NOMO-1 (cell line): ENCODE data around the gene HDAC4.

ENCODE experiments used
- DNase-seq, 2 experiments: peaks; one replicate each; lab custom pipeline; 2025; ENCODE audit not compliant: unreplicated experiment in 2 of 2; lab: John Stamatoyannopoulos, UW

Gene HDAC4

DNA sequence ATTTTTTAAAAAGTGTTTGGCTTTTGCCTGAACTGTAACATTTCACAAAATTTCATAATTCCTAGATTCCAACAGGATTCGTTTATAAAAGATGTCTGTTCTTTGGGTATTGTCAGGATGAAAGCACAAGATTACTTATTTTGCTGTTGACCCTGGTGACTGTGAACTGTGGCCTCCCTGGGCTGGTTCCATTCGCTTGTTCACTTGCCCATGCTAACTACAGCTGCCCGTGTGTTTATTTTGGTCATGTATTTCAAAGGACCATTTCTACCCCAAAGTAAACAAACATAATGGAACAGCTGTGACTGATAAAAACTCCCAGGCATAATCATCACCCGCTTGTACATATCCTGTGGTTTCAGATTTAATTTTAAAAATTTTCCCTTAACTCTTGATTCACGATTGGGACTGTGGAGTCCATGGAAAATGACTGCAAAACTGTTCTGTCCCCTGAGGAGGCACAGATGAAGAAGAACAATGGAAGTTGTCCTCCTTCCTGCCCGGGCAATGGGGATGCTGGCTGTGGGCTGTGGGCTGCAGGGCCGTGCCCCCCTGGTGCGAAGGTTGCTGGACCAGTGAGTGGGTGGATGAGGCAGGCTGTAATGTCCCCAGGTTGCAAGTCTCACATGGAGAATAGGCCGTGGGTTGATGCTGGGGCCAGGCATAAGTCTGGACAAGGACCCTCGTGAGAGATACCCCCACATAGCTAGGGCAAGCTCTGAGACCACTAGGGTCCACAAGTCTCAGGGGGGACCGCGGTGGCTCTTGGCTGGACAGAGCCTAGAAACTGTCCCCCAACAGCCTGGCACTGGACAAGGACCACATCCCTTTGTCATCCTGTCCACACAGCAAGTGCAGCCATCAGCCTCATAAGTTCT, 28.9 kb upstream of the HDAC4 start:
- DNase-seq = no peak

DNA sequence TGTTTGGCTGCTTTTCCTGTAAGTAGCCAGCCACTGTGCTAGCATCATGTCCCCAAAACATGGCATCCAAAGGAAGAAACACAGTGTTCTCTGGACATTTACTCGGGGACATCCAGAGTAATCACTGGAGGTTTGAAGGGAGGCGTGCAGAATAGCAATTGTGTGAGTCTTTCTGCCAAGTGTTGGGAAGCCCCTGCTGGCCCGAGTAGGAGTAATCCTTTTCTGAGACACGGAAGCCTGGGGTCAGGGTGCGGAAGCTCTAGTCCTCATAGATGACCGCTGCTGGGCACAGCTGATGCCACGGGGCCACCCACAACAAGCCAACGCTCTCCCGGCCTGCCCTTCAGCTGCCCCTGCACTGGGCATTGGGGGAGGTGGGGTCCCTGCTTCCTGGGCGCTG, 24.8 kb upstream of the HDAC4 start:
- DNase-seq = no peak

DNA sequence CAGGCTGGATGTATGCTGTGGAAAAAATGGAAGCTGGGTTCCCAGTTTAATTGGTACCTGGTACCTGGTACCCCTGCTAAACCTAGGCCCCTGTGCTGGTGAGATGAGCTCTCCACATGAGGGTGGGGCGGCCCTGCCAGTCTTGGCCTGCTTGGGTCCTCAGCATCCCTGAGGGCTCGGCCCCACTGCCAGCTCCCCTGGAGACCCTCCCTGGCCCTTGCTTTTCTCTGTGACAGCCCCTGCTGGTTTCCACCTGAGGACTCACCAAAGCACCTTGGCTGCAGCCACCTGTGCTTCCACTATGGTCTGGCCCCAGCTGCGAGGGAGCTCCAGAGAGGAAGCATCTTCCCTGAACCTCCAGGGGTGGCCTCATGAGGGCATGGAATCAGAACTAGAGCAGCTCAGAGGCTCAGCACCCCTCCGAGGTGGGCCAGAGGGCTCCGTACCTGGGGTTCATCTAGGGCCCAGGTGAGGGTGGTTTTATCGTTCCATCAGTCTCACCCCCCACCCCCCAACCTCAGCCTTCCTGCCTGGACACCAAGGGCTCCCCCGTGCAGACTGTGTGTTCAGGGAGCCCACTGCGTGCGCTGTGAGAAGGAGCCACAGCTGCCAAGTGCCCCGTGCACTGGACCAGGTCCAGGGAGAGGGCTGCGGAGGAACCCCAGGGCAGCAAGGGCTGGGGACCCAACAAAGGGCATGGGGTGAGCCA, 23.7 kb upstream of the HDAC4 start:
- no peak for DNase-seq

DNA sequence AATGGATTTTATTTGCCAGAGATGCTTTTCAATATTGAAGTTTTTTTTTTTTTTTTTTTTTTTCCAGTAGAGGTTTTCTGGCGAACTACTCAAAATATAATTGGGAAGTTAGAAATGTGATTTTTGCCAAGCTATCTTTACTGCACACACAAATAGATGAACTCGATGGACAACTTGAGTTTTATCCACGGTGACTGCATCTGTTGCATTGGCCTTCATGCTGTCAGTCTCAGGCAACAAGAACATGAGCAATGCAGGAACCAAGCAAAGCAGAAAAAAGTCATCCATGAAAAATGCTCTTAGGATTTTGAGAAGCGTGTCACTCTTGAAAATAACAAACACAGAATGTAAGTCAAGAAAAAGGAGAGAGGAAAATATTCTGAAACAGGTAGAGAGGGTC, 22.7 kb upstream of the HDAC4 start:
- DNase-seq = no peak

DNA sequence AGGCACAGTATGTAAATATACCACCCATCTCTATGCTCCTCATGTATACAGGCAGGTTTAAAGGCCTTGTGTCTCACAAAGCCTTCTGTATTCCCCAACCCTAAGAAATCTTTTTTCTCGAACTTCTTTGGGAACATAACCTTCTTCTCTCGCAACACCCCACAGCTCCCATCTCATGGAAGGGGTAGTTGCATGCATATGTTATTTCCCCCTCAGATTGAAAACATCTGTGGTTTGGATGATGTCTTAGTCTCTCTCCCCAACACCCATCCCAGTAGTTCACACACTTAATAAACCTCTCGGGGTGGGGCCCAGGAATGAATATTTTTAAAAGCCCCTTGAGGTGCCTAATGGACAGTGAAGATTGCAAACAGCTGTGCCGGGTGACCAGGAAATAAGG, 21.0 kb upstream of the HDAC4 start:
- no peak for DNase-seq

DNA sequence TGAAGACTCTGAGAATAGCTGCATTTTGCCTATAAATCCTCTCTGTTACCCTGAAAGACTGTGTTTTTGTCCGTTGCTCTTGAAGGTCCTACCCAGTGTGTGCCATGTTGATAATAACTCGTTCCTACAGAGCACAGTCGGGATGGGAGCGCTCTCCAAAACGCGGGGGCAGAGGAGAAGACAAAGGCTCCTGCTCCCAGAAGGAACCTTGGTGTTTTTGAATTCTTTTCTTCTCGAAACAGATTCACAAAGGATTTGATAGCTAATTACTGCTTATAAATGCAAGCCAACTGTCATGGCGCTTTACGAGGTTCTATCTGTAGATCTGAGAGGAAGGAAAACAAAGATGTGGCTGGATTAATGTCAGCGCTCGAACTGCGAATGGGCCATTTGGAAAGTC, 19.3 kb upstream of the HDAC4 start:
- no peak for DNase-seq

DNA sequence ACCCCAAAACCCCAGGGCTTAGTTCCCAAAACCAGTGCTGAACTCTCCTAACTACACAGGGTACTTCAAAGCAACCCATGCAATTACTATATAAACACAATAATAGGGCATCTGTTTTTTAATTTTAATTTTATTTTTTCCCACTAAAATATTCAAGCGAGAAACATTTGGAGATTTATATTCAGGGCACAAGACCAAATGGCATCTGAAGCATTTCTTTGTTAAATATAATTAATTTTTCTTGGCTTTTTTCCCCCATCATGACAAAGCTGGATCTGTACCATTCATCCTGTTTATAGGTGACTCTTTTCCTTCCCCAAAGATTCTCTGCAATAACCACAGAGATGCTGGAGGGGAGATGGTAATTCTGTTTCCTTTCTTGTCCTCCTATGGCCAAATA, 18.1 kb upstream of the HDAC4 start:
- DNase-seq = no peak

DNA sequence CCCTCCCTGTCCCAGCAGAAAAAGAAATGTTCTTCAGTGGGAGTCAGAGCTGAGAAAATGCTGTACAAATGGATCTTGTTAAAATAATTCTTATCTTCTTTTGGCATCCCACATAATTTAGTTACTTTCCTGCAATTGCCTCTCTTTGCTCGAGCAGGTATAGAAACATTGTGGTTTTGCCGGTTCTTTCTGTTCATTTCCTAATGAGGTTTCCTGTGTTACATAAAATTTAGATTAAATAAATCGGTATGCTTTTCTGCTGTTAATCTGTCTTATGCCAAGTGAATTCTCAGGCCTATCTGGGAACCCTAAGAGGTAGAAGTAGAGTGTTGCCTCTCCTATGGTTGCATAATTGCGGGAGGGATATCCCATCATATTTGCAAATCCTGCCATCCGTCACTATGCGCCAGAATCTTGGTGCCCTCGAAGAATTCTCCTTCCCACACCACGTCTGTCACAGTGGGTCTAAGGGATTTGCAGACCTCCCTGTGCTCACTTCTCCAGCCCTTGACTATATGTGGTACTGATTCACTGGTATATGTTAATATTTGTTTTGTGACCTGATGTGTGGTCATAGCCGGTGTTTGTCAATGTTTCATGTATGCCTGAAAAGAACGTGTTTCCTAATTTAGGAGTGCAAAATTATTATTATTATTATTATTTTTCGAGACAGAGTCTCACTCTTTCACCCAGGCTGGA, 12.2 kb upstream of the HDAC4 start:
- no peak for DNase-seq

DNA sequence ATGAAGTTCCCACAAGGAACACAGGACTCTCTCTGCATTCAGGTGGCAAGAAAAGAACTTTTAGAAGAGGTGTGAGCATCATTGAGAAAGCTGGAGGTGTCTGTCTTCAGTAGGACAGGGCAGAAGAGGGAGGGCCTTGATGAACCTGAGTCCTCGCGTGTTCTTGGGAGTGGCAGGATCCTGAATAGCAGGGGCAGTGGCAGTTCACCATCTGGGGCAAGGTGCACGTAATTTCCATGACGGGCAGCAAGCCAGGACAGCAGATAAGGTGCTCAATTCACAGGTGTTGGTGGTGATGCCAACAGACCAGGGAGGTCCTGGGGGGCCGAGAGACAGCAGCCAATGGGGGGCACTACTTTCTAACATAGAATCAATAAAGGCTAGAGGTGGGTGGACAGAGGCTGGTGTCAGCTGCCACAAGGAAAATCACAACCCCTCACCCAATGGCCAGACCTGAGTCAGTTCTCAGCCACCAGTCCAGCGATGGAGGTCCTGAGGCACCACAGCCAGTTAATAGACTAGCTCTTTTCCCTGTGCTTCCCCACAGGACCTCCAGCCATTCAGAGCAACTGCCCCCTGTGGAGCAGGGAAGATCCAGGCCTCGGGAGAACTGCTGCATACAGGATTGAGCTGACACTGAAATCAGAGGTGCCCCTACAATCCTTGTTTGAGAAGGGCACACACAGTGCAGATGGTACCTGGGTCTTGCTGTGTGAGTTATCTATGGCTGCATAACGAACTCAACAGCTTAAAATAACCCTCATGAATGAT, 10.9 kb upstream of the HDAC4 start:
- DNase-seq = no peak

DNA sequence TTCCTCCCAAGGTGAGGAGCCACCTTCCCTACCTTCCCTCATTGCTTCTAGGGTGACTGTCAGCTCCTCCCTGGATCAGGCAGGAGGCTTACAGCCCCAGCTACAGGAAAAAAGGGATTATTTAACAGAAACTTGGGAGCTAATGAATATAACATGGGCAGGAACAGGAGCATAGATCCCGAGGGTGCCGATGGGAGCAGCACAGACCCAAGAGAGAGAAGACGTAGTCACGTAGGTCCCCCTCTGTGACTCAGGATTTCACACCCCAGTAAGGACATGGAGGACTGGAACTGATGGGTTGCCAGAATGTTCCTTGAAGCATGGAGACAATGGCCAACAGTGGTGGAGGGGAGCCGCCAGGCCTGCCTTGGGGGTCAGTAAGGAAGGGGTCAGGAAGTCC, 10.3 kb upstream of the HDAC4 start:
- no peak for DNase-seq

DNA sequence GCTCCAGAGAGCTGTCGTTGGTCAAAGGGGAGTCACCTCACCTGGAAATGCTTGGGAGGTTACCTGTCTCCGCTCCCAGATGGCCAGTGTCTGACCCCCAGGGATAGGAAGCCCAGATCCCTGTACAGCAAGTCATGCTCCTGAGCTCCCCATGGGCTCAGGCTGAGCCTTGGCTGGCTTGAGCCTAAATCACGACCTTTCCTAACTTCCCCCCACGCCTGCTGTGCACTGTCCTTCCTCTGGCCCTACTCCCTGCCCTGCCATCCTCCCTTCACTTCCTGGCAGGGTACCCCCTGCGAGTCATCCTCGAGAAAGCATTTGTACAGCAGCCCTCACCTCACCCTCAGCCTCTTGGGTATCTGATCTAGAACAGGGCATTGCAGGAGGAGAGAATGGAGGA, 9.2 kb upstream of the HDAC4 start:
- DNase-seq = no peak

DNA sequence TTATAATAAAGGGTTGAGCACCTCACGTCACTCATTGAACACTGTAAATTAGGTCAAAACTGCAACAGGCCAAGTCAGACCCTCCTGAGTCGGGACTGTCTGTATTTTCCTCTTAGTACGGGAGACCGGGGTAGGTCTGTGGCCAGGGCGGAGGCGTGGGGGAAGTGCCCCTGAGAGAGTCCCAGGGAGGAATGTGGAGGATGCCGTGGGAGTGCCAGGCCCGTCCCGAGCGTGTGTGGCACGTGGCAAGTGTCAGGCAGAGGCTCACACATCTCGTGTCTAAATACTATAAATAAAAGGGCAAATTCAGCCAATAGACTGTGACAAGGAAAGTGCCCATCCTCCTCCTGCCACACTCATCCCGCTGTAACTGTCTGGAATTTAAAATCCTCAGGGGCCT, 6.3 kb upstream of the HDAC4 start:
- DNase-seq = no peak

DNA sequence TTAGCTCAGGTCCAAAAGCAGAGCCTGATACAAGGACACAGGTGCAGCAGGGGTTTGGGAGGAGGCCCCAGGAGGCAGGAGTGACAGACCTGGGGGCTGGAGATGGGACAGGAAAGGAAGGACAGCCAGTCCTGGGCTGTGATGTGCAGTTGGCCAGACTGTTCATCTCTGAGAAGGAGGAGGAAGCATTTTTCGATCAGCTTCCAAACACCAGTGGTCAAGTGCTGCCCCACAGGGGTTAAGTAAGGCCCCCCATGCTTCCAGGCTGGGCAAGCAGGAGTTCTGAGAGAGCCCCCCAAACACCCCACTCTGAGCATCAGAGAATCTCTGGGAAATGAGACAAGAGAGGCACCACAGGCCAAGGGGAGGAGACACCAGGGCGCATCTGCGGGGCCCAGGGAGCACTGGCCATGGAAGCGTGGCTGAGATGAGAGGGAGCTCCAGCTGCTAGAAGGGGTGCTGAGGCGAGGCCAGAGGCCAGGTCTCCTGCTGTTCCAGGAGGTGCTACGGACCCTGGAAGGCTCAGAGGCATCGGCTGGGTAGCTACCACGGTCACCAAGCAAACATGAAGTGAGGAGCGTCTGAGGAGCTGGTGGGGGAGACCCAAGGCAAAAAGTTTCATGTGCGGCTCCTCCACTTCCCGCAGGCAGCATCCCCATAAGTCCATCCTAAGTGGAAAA, 5.6 kb upstream of the HDAC4 start:
- DNase-seq = no peak

DNA sequence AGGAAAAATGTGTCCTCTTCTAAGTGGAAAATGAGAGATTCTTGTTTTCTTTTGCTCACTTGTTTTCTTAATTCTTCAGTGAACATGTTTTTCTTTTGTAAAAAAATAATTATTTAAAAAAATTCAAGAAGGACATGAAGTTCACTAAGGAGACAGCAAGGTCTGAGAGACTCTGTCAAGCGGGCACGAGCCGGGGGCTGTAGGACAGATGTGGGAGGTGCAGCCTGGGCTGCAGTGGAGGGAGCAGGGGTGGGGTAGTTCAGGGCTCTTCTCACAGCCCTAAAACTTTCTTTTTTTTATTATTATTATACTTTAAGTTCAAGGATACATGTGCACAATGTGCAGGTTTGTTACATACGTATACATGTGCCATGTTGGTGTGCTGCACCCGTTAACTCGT, 4.3 kb upstream of the HDAC4 start:
- no peak for DNase-seq

DNA sequence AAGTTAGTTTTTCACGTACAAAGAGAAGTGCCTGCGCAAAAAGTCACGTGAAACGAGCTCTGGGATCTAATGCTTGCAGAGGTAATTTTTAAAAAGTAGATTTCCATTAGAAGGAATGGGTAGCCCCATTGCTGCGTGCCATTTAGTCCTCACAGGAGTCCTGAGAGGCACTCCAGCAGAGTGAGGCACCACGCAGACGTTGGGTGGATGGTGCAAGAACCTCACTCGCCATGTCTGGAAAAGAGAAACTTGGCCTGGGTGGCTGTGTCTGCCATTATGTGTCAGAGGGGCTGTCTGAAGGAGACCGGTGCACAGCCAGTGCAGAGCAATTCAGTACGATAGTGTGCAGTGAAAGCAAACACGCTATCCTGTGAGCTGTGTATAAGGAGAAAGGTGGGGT, 1.8 kb upstream of the HDAC4 start:
- DNase-seq = no peak

DNA sequence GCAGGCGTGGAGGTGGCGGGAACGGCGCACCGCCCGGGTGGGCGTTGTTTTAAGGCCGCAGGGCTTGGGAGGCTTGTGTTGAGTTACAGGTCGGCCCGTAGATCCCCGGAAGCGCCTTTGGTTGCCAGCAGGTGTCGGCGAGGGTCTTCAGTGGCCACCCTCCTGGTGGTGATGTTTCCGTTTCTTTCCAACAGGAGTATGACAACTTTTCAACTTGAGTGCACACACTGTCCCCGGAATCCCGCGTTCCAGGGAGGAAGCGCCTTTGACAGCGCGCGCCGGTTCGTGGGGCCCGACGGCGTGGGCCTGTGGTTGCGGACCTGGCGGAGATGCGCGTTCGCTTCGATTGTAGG, 1.0 kb upstream of the HDAC4 start:
- peak; percentile 71 to 74 for DNase-seq

DNA sequence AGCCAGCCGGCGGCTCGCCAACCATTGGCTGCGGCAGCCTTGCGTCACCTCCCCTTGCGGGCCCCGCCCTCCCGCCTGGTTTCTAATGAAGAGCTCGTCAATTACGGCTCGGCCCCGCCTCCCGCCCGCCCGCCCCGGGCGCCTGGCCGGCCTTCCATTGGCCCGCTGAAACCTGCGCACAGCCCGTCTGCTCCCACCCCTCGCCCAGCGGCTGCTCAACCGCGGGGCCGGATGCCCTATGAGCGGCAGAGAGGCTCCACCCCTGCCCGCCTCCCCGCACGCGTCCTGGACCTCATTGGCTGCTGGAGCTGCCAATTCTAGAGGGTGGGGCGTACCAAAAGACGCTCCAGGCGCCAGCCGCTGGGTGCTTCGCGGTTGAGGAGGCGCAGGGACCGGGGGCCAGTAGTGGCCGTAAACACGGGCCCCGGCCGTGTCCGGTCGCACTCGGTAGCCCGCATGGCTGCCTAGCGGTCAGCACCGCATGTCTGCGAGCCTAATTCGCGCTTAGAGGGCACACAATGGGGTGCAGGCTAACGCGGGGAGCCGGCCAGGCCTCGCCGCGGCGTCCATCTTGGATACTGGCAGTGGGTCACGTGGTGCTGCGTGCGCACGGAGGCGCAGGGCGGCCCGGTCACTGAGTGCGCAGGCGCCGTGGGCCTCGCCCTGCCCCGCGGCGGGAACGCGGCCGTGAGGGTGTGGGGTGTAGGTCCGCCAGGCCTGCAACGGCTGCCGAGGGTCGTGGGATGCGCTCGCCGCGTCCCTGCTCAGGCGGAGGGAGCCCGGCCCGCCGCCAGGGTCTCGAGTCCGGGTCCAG, 454 bp upstream of the HDAC4 start:
- peak; percentile 97 to 100 for DNase-seq

DNA sequence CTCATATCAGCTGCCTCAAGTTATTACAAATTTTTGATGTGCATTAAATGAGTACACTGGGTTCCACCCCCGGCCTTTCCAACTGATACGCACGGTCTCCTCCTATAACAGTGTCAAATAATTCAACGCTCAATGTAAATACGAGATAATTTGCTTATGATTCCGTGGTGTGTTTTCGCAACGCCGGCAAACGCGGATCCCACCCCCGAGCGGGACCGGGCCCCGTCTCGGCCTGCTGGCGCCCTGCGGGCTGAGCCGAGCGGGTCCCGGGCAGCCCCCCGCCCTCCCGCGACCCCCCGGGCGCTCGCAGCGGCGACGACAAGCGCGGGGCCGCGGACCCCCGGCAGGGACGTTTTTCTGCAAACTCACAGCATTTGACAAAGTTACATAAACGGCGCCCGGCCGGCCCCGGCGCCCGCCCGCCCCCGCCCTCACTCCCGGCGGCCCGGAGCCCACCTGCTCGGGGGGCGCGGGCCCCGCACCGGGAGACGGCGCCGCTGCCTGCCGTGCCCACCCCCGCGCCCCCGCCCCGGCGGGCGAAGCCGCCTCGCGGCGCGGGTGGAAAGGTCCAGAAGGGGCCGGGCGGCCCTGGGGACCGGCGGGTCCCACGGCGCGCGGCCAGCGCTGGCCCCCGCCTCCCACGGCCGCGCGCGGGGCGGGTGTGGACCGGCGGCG, 762 bp downstream of the HDAC4 start:
- DNase-seq = no peak

DNA sequence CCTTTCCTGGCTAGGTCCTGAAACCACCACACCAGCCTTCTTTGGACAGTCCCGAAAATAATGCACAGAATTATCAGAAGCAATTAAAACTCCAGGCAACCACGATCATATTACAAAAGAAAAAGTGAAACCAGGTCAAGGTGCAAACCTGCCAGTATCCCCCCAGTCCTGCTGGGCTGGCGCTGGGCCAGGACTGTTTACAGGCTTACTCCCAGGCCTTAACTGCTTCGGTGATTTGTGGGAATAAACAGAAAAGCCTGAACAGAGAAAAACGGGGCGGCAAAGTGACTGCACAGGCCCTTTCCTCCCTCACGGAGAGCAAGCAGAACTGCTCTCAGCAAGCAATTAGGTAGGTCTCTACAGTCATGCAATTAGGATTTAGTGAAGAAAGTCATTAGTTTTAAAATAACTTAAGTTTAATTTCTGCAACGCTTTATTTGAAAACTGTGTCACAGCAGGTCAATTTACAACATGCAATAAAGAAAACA, 1.3 kb downstream of the HDAC4 start:
- DNase-seq = peak in 1 of 2 experiments; percentile 42
